Measurements from ENCODE around the gene RAB20. TPM values are rescaled to one million over a fixed set of nuclear protein-coding genes. Genes with fewer than 3 reads are reported as not detected.

Gene RAB20
- total and polyA plus RNA-seq, 2 experiments from 2014 or later, result 14.0 to 22.4 TPM

DNA sequence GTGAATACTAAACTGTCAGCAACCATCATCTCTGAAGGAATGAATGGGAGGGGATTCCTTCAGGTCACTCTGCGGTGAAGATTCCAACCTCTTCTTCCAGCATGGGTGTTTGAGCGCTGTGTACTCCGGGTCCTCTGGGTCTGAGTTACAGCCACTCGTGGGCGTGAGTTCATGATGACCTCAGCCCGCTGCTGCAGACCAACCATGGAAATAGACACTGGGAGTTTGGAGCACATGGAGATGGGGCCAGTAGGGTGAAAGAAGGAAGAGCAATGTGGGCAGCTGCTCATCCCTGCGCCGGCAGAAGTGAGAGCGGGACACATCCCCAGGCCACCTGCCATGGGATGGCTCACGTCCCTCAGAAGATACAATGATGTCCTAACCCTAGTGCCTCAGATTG, 16.8 kb upstream of the RAB20 start:
- no peak for DNase-seq (ENCODE audit: low read depth in 1 of 2, low spot score in 1 of 2)
- no peaks in the 10 kb centered on the region for H3K27me3 ChIP-seq
- TF ChIP-seq, protein P1, sequence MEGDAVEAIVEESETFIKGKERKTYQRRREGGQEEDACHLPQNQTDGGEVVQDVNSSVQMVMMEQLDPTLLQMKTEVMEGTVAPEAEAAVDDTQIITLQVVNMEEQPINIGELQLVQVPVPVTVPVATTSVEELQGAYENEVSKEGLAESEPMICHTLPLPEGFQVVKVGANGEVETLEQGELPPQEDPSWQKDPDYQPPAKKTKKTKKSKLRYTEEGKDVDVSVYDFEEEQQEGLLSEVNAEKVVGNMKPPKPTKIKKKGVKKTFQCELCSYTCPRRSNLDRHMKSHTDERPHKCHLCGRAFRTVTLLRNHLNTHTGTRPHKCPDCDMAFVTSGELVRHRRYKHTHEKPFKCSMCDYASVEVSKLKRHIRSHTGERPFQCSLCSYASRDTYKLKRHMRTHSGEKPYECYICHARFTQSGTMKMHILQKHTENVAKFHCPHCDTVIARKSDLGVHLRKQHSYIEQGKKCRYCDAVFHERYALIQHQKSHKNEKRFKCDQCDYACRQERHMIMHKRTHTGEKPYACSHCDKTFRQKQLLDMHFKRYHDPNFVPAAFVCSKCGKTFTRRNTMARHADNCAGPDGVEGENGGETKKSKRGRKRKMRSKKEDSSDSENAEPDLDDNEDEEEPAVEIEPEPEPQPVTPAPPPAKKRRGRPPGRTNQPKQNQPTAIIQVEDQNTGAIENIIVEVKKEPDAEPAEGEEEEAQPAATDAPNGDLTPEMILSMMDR (IDR thresholded peaks at IDR 0.05; ENCODE audit: low read depth, low read length), result no peak
- H3K27ac ChIP-seq, result no peak overlapping the region
- H3K4me1 ChIP-seq (ENCODE audit: low read depth), result no peaks in the 10 kb centered on the region
- no peaks in the 10 kb centered on the region for H3K36me3 ChIP-seq
- H3K9me3 ChIP-seq (ENCODE audit: low read depth), result no peaks in the 10 kb centered on the region
- H3K4me3 ChIP-seq, result no peak overlapping the region

DNA sequence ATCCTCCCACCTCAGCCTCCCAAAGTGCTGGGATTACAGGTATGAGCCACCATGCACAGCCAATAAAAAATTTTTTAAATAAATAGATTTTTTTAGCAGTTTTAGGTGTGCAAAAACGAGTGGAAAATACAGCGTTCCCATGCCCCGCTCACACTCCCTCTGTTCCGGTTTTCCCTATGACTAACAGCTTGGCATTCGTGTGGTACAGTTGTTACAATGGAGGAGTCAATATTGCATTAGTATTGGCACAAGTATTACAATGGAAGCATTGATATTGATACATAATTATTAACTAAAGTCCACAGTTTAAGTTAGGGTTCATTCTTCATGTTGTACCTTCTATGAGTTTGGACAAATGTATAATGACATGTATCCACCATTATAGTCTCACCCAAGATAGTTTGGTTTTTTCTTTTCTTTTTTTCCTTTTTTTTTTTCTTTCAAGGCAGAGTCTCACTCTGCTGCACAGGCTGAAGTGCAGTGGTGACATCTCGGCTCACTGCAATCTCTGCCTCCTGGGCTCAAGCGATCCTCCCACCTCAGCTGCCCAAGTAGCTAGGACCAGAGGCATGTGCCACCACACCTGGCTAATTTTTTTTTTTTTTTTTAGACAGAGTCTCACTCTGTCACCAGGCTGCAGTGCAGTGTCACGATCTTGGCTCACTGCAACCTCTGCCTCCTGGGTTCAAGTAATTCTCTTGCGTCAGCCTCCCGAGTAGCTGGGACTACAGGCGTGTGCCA, 15.4 kb upstream of the RAB20 start:
- H3K36me3 ChIP-seq, result no peaks in the 10 kb centered on the region
- no peaks in the 10 kb centered on the region for H3K4me1 ChIP-seq (ENCODE audit: low read depth)
- no peak overlapping the region for H3K27ac ChIP-seq
- TF ChIP-seq, protein P1 (IDR thresholded peaks at IDR 0.05; ENCODE audit: low read depth, low read length), result no peak
- H3K4me3 ChIP-seq, result no peak overlapping the region
- no peaks in the 10 kb centered on the region for H3K9me3 ChIP-seq (ENCODE audit: low read depth)
- no peak for DNase-seq (ENCODE audit: low read depth in 1 of 2, low spot score in 1 of 2)
- no peaks in the 10 kb centered on the region for H3K27me3 ChIP-seq

DNA sequence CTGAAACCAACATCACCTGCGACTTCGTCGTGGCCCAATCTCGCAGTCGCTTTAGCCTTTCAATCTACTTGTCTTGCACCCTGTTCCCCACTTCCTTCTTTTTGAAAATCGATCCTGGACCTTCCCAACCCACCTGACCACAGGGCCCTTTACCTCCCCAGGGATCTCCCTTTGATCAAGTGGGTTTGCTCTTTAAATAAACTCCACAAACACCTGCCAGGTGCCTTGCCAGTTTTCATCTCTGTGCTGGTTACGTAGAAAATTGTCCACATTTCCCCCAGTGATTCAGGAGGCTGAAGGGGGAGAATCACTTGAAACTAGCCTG, 14.5 kb upstream of the RAB20 start:
- no peak for DNase-seq (ENCODE audit: low read depth in 1 of 2, low spot score in 1 of 2)
- H3K27ac ChIP-seq, result no peak overlapping the region
- no peaks in the 10 kb centered on the region for H3K27me3 ChIP-seq
- no peaks in the 10 kb centered on the region for H3K36me3 ChIP-seq
- H3K9me3 ChIP-seq (ENCODE audit: low read depth), result no peaks in the 10 kb centered on the region
- no peaks in the 10 kb centered on the region for H3K4me1 ChIP-seq (ENCODE audit: low read depth)
- TF ChIP-seq, protein P1 (IDR thresholded peaks at IDR 0.05; ENCODE audit: low read depth, low read length), result no peak
- no peak overlapping the region for H3K4me3 ChIP-seq

DNA sequence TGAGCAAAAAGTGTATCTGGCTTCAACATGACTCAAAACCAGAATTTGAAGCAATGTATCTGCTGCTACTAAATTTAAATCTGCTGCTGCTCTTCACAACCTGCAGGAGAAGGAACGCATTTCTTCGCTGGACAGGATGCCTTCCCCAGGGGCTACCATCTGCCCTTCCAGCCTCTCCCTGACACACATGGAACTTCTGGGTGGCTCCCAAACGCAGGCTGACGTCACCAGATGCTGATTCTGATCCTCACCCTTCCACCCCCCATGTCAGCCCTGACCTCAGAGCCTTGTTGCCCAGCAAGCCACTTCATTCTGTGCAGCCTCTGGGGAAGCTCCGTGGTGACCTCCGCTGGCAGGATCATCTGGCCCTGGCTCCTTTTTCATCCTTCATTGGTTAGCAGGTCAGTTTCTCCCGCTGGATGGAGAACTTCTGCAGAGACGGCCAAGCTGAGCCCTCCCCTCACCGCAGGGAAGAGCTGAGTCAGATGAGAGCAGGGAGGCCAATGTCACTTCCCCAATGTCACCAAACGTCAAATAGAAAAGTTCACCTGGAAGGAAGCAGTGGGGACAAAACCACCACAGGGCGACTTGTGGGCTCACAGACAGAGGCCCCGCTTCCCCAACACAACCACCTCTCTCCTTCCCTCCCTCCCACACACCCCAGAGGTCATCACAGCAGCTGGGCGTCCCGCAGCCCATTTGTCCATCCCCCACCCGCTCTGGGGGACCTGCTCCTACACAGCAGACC, 14.0 kb upstream of the RAB20 start:
- Histone ChIP-seq H3K27me3 (no peaks in the 10 kb centered on the region), H3K36me3 (no peaks in the 10 kb centered on the region), H3K4me3 (no peak overlapping the region), H3K9me3 (ENCODE audit: low read depth) (no peaks in the 10 kb centered on the region), H3K4me1 (ENCODE audit: low read depth) (no peaks in the 10 kb centered on the region), H3K27ac (no peak overlapping the region)
- peak; percentile 11 to 33 for DNase-seq (ENCODE audit: low read depth in 1 of 2, low spot score in 1 of 2)
- TF ChIP-seq, protein P1 (IDR thresholded peaks at IDR 0.05; ENCODE audit: low read depth, low read length), result no peak

DNA sequence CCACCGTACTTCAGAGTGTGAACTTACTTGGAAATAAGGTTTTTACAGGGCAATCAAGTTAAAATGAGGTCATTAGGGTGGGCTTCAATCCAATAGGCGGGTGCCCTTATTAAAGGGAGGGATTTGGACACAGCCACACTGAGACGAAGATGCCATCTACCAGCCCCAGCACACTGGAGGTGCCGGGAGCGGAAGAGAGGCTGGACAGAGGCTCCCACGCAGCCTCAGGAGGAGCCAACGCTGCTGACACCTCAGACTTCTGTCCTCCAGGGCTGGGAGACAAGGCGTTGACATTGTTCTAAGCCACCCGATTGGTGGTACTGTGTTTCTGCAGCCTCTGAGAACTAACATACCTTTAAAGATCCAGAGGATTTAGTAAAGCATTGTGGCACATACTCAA, 12.6 kb upstream of the RAB20 start:
- Histone ChIP-seq H3K4me3 (no peak overlapping the region), H3K36me3 (no peaks in the 10 kb centered on the region), H3K4me1 (ENCODE audit: low read depth) (no peaks in the 10 kb centered on the region), H3K27me3 (no peaks in the 10 kb centered on the region), H3K27ac (no peak overlapping the region), H3K9me3 (ENCODE audit: low read depth) (no peaks in the 10 kb centered on the region)
- DNase-seq (ENCODE audit: low read depth in 1 of 2, low spot score in 1 of 2), result peak; percentile 11 to 28
- TF ChIP-seq, protein P1 (IDR thresholded peaks at IDR 0.05; ENCODE audit: low read depth, low read length), result no peak

Measured in cardiac muscle cell (in vitro differentiated cells and primary cell).